OCI-LY7 (cell line): ENCODE results near the gene CHCHD4.
"Not testable (repeated sequence)": the region's sequence is repeated elsewhere in the genome, so short reads cannot be mapped to it uniquely, and the experiment has no call there.

ENCODE experiments used
- EZH2phosphoT487 ChIP-seq: fragments of 200-600 bp; sonication (generic); IDR thresholded peaks from 2 replicates; pipeline ENCODE4 v1.6.1; 2018; ENCODE audit warnings: low read depth, borderline replicate concordance, mild to moderate bottlenecking, mixed run types, antibody characterized with exemption, low read length, moderate library complexity, mixed read lengths
- TF ChIP-seq, protein P1 (sequence below): fragments of 200-600 bp; sonication (generic); conservative IDR thresholded peaks from 2 replicates; pipeline ENCODE4 v1.5.1; 2014; ENCODE audit warnings: mild to moderate bottlenecking, antibody characterized with exemption, low read length, moderate library complexity, mixed read lengths

DNA sequence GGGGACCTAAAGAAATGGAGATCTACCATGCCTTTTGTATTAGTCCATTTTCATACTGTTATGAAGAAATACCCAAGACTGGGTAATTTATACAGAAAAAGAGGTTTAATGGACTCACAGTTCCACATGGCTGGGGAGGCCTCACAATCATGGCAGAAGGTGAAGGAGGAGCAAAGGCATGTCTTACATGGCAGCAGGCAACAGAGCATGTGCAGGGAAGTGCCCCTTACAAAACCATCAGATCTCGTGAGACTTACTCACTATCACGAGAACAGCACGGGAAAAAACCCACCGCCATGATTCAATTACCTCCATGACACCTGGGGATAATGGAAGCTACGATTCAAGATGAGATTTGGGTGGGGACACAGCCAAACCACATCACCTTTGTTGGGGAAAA, 37.2 kb downstream of the CHCHD4 start:
- TF ChIP-seq, protein P1, sequence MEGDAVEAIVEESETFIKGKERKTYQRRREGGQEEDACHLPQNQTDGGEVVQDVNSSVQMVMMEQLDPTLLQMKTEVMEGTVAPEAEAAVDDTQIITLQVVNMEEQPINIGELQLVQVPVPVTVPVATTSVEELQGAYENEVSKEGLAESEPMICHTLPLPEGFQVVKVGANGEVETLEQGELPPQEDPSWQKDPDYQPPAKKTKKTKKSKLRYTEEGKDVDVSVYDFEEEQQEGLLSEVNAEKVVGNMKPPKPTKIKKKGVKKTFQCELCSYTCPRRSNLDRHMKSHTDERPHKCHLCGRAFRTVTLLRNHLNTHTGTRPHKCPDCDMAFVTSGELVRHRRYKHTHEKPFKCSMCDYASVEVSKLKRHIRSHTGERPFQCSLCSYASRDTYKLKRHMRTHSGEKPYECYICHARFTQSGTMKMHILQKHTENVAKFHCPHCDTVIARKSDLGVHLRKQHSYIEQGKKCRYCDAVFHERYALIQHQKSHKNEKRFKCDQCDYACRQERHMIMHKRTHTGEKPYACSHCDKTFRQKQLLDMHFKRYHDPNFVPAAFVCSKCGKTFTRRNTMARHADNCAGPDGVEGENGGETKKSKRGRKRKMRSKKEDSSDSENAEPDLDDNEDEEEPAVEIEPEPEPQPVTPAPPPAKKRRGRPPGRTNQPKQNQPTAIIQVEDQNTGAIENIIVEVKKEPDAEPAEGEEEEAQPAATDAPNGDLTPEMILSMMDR = not testable (repeated sequence)
- TF ChIP-seq EZH2phosphoT487 = not testable (repeated sequence)
